ENCODE measurements around the gene MAP6.

The MAP6 gene

GRCh38 chr11:75679566-75679965 lies 10.7 kb upstream of the MAP6 start:
- DNase-seq (ENCODE audit: low read depth) = no peak
- TF ChIP-seq CTCF (IDR thresholded peaks at IDR 0.05; ENCODE audit: low read length, missing control alignments) = no peak
- no peak overlapping the region for H3K4me3 ChIP-seq (replicated peaks; ENCODE audit: low read depth, low read length)

- no peak overlapping the region for H3K4me3 ChIP-seq (replicated peaks; ENCODE audit: low read depth, low read length)
- no peak for TF ChIP-seq CTCF (IDR thresholded peaks at IDR 0.05; ENCODE audit: low read length, missing control alignments)
- DNase-seq (ENCODE audit: low read depth) = no peak
These were observed 9.9 kb upstream of the MAP6 start for GRCh38 chr11:75678620-75679259.

GRCh38 chr11:75677909-75678308 lies 9.1 kb upstream of the MAP6 start:
- TF ChIP-seq CTCF (IDR thresholded peaks at IDR 0.05; ENCODE audit: low read length, missing control alignments) = no peak
- H3K4me3 ChIP-seq (replicated peaks; ENCODE audit: low read depth, low read length) = no peak overlapping the region
- no peak for DNase-seq (ENCODE audit: low read depth)

GRCh38 chr11:75677275-75677674 lies 8.4 kb upstream of the MAP6 start:
- no peak for TF ChIP-seq CTCF (IDR thresholded peaks at IDR 0.05; ENCODE audit: low read length, missing control alignments)

GRCh38 chr11:75673977-75674582 lies 5.2 kb upstream of the MAP6 start:
- TF ChIP-seq CTCF (IDR thresholded peaks at IDR 0.05; ENCODE audit: low read length, missing control alignments) = no peak
- DNase-seq (ENCODE audit: low read depth) = peak; percentile 85
- no peak overlapping the region for H3K4me3 ChIP-seq (replicated peaks; ENCODE audit: low read depth, low read length)

More at GRCh38 chr11:75677275-75677674, 8.4 kb upstream of the MAP6 start:
- no peak overlapping the region for H3K4me3 ChIP-seq (replicated peaks; ENCODE audit: low read depth, low read length)
- DNase-seq (ENCODE audit: low read depth) = no peak

GRCh38 chr11:75667831-75668450 lies 897 bp downstream of the MAP6 start:
- no peak for TF ChIP-seq CTCF (IDR thresholded peaks at IDR 0.05; ENCODE audit: low read length, missing control alignments)
- peak; percentile 27 for DNase-seq (ENCODE audit: low read depth)
- peak overlapping the region; percentile 32 for H3K4me3 ChIP-seq (replicated peaks; ENCODE audit: low read depth, low read length)

All from fibroblast of pulmonary artery (primary cell).